ENCODE results near the gene WWOX.

DNA sequence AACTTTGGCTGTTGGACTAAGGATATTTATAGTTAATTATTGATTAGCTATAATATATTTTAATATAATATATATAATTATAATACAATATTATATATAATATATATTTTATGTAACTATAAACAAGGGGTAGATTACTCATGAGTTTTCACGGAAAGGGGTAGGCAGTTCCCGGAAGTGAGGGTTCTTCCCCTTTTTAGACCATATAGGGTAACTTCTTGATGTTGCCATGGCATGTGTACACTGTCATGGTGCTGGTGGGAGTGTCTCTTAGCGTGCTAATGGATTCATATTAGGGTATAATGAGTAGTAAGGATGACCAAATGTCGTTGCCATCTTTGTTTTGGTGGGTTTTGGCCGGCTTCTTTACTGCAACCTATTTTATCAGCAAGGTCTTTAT is 315.6 kb downstream of the WWOX start:
- TF ChIP-seq, protein P1, sequence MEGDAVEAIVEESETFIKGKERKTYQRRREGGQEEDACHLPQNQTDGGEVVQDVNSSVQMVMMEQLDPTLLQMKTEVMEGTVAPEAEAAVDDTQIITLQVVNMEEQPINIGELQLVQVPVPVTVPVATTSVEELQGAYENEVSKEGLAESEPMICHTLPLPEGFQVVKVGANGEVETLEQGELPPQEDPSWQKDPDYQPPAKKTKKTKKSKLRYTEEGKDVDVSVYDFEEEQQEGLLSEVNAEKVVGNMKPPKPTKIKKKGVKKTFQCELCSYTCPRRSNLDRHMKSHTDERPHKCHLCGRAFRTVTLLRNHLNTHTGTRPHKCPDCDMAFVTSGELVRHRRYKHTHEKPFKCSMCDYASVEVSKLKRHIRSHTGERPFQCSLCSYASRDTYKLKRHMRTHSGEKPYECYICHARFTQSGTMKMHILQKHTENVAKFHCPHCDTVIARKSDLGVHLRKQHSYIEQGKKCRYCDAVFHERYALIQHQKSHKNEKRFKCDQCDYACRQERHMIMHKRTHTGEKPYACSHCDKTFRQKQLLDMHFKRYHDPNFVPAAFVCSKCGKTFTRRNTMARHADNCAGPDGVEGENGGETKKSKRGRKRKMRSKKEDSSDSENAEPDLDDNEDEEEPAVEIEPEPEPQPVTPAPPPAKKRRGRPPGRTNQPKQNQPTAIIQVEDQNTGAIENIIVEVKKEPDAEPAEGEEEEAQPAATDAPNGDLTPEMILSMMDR (IDR thresholded peaks at IDR 0.05; ENCODE audit: low read length), result no peak
- no peak for TF ChIP-seq EZH2 (optimal IDR thresholded peaks at IDR 0.05; ENCODE audit: low read depth, low read length)
- TF ChIP-seq EZH2phosphoT487 (IDR thresholded peaks at IDR 0.05; ENCODE audit: low read length), result no peak

Measured in MM.1S (cell line).